H1 (cell line): Measurements from ENCODE around the gene SLC12A7. TPM values are rescaled to one million over a fixed set of nuclear protein-coding genes. Genes with fewer than 3 reads are reported as not detected.

Source experiments
- CTCF ChIA-PET: fragments of 300-600 bp; sonication (Branson Sonifier 250); formaldehyde crosslinking; loops from one replicate; lab custom pipeline; 2021; ENCODE audit not compliant: partially characterized antibody; lab: Charles Lee
- POLR2A ChIA-PET: fragments of 300-600 bp; sonication (Branson Sonifier 250); formaldehyde crosslinking; loops from one replicate; lab custom pipeline; 2021; ENCODE audit warnings: inconsistent platforms; ENCODE audit not compliant: partially characterized antibody; lab: Charles Lee
- DNase-seq, 2 experiments: peaks; one replicate each; pipeline versions ENCODE4 v3.0.0 to v3.0.0-alpha.2; 2010 to 2022; ENCODE audit warnings: low spot score in 2 of 2, low read depth in 1 of 2, mixed read lengths in 1 of 2
- FAIRE-seq: peaks from 2 replicates; lab custom pipeline; 2011; peaks lifted over from hg19 to GRCh38; lab: Jason Lieb, UNC
- H2AFZ ChIP-seq: 2 replicates; pipeline ENCODE4 v1.8.1; 2012; ENCODE audit warnings: low read length, inconsistent platforms
- H2AK5ac ChIP-seq: 2 replicates; pipeline ENCODE4 v1.6.1; 2013; ENCODE audit warnings: low read depth, low read length
- H2BK120ac ChIP-seq: replicated peaks from 2 replicates; pipeline ENCODE3; 2013; ENCODE audit warnings: low read depth, low read length, inconsistent platforms
- H2BK12ac ChIP-seq: 2 replicates; pipeline ENCODE4 v1.6.1; 2013; ENCODE audit warnings: low read depth, low read length
- H2BK15ac ChIP-seq: 2 replicates; pipeline ENCODE4 v1.6.1; 2013; ENCODE audit warnings: low read length
- H2BK20ac ChIP-seq: 2 replicates; pipeline ENCODE4 v1.6.1; 2013; ENCODE audit warnings: low read length
- H2BK5ac ChIP-seq: 2 replicates; pipeline ENCODE4 v1.6.1; 2013; ENCODE audit warnings: low read depth, low read length
- H3K14ac ChIP-seq: 2 replicates; pipeline ENCODE4 v1.6.1; 2013; ENCODE audit warnings: inconsistent platforms; ENCODE audit not compliant: insufficient read length
- H3K18ac ChIP-seq: 2 replicates; pipeline ENCODE4 v1.6.1; 2013; ENCODE audit warnings: low read length; ENCODE audit errors: extremely low read depth
- H3K23ac ChIP-seq: 2 replicates; pipeline ENCODE4 v1.6.1; 2013; ENCODE audit warnings: inconsistent platforms; ENCODE audit not compliant: insufficient read length
- H3K23me2 ChIP-seq: 2 replicates; pipeline ENCODE4 v1.6.1; 2013; ENCODE audit warnings: low read depth, low read length
- H3K27ac ChIP-seq: 2 replicates; pipeline ENCODE4 v1.6.1; 2011; ENCODE audit warnings: low read depth, low read length, inconsistent platforms
- H3K27me3 ChIP-seq, 4 experiments: replicated peaks in 1 of 4; 1 replicate in 1 of 4; 2 replicates in 3 of 4; pipeline versions ENCODE4 v1.6.1 to v1.8.1; 2011 to 2013; ENCODE audit warnings: low read length in 3 of 4, mild to moderate bottlenecking in 3 of 4, inconsistent platforms in 2 of 4, mixed read lengths in 2 of 4, moderate library complexity in 1 of 4; ENCODE audit not compliant: control insufficient read depth in 3 of 4, insufficient read depth in 3 of 4; ENCODE audit errors: extremely low read depth in 1 of 4
- H3K36me3 ChIP-seq, 4 experiments: 2 replicates each; pipeline versions ENCODE4 v1.6.1 to v1.8.1; 2011 to 2013; ENCODE audit warnings: mild to moderate bottlenecking in 4 of 4, low read length in 3 of 4, moderate library complexity in 2 of 4, control low read depth in 1 of 4, inconsistent platforms in 1 of 4; ENCODE audit not compliant: insufficient read depth in 4 of 4, control insufficient read depth in 2 of 4
- H3K4ac ChIP-seq: replicated peaks from 2 replicates; pipeline ENCODE3; 2013; ENCODE audit warnings: low read length, low read depth, mixed read lengths, inconsistent platforms; ENCODE audit not compliant: insufficient read length
- H3K4me1 ChIP-seq, 4 experiments: replicated peaks in 1 of 4; 1 replicate in 1 of 4; 2 replicates in 3 of 4; pipeline versions ENCODE4 v1.6.1 to v1.8.1; 2011 to 2013; ENCODE audit warnings: low read length in 3 of 4, inconsistent platforms in 2 of 4, mixed read lengths in 1 of 4; ENCODE audit not compliant: insufficient read depth in 4 of 4, control insufficient read depth in 3 of 4
- H3K4me2 ChIP-seq, 2 experiments: 2 replicates each; pipeline versions ENCODE4 v1.6.1 to v1.8.1; 2011 to 2013; ENCODE audit warnings: low read depth in 2 of 2, low read length in 2 of 2, control low read depth in 1 of 2, inconsistent platforms in 1 of 2, mild to moderate bottlenecking in 1 of 2; ENCODE audit not compliant: insufficient read depth in 1 of 2
- H3K4me3 ChIP-seq, 4 experiments: fragments of 200-600, 300-600 bp in 1 of 4; sonication (generic), shearing (Covaris generic), sonication (Bioruptor Twin) in 1 of 4; 2 replicates each; pipeline versions ENCODE4 v1.5.1 to v1.8.1; 2011 to 2016; ENCODE audit warnings: low read length in 4 of 4, low read depth in 3 of 4, control low read depth in 2 of 4, inconsistent platforms in 2 of 4, mild to moderate bottlenecking in 2 of 4, mixed read lengths in 1 of 4, moderate library complexity in 1 of 4; ENCODE audit not compliant: insufficient read depth in 2 of 4; ENCODE audit errors: extremely low read depth in 1 of 4
- H3K56ac ChIP-seq: replicated peaks from 2 replicates; pipeline ENCODE3; 2013; ENCODE audit warnings: low read depth, mild to moderate bottlenecking, mixed read lengths, low read length, inconsistent platforms; ENCODE audit not compliant: insufficient read length
- H3K79me1 ChIP-seq: 2 replicates; pipeline ENCODE4 v1.6.1; 2013; ENCODE audit warnings: low read depth, low read length, control low read depth
- H3K79me2 ChIP-seq, 2 experiments: 2 replicates each; pipeline versions ENCODE4 v1.6.1 to v1.8.1; 2012 to 2013; ENCODE audit warnings: low read length in 2 of 2, mild to moderate bottlenecking in 2 of 2, inconsistent platforms in 1 of 2; ENCODE audit not compliant: insufficient read depth in 2 of 2, control insufficient read depth in 1 of 2
- H3K9ac ChIP-seq, 4 experiments: replicated peaks in 1 of 4; 1 replicate in 1 of 4; 2 replicates in 3 of 4; pipeline versions ENCODE4 v1.6.1 to v1.8.1; 2011 to 2013; ENCODE audit warnings: low read depth in 3 of 4, low read length in 3 of 4, control low read depth in 2 of 4, mild to moderate bottlenecking in 2 of 4, moderate library complexity in 2 of 4, inconsistent platforms in 1 of 4; ENCODE audit errors: extremely low read depth in 1 of 4
- H3K9me3 ChIP-seq, 2 experiments: 2 replicates each; pipeline versions ENCODE4 v1.6.1 to v1.8.1; 2012 to 2013; ENCODE audit warnings: mild to moderate bottlenecking in 2 of 2, moderate library complexity in 2 of 2, control low read depth in 1 of 2, inconsistent platforms in 1 of 2, low read depth in 1 of 2, low read length in 1 of 2, mixed read lengths in 1 of 2; ENCODE audit not compliant: insufficient read depth in 2 of 2
- H4K20me1 ChIP-seq, 2 experiments: replicated peaks in 1 of 2; 2 replicates each; pipeline versions ENCODE3 to v1.8.1; 2011 to 2013; ENCODE audit warnings: inconsistent platforms in 2 of 2, low read length in 2 of 2, mild to moderate bottlenecking in 1 of 2; ENCODE audit not compliant: insufficient read depth in 2 of 2, control insufficient read depth in 1 of 2
- H4K5ac ChIP-seq: 2 replicates; pipeline ENCODE4 v1.6.1; 2013; ENCODE audit warnings: low read length, low read depth, mixed read lengths, inconsistent platforms; ENCODE audit not compliant: insufficient read length
- H4K8ac ChIP-seq: 2 replicates; pipeline ENCODE4 v1.8.0; 2013; ENCODE audit warnings: mild to moderate bottlenecking, moderate library complexity, low read length, inconsistent platforms; ENCODE audit not compliant: insufficient read depth; ENCODE audit errors: extremely low read depth
- H4K91ac ChIP-seq: replicated peaks from 2 replicates; pipeline ENCODE3; 2013; ENCODE audit warnings: low read length, mixed read lengths, inconsistent platforms; ENCODE audit not compliant: insufficient read length
- EGR1 ChIP-seq: IDR thresholded peaks from 2 replicates; pipeline ENCODE4 v1.6.1; 2011; ENCODE audit warnings: low read depth, low read length, borderline replicate concordance
- JUND ChIP-seq: IDR thresholded peaks from 2 replicates; pipeline ENCODE4 v1.6.1; 2011; ENCODE audit warnings: mild to moderate bottlenecking, improper control_type of control experiment, low read length
- MAX ChIP-seq: IDR thresholded peaks from 2 replicates; pipeline ENCODE4 v1.6.1; 2012; ENCODE audit warnings: inconsistent platforms
- PHF8 ChIP-seq: fragments of 200-600 bp; sonication (generic); conservative IDR thresholded peaks from 2 replicates; pipeline ENCODE4 v1.7.1; 2012; ENCODE audit warnings: low read depth, mild to moderate bottlenecking, inconsistent platforms, low read length, moderate library complexity
- POU5F1 ChIP-seq: IDR thresholded peaks from 2 replicates; pipeline ENCODE4 v1.6.1; 2011; ENCODE audit warnings: low read depth, mild to moderate bottlenecking, low read length, moderate library complexity
- SIRT6 ChIP-seq: IDR thresholded peaks from one replicate; pipeline ENCODE4 v1.7.1; 2012; ENCODE audit warnings: low read length, inconsistent platforms
- SIX5 ChIP-seq: IDR thresholded peaks from 2 replicates; pipeline ENCODE4 v1.6.1; 2011; ENCODE audit warnings: mild to moderate bottlenecking, low read depth, low read length
- SUZ12 ChIP-seq: fragments of 200-600 bp; sonication (generic); IDR thresholded peaks from 2 replicates; pipeline ENCODE4 v1.6.1; 2012; ENCODE audit warnings: mild to moderate bottlenecking, inconsistent platforms, low read length, moderate library complexity, mixed read lengths
- USF2 ChIP-seq: IDR thresholded peaks from 2 replicates; pipeline ENCODE4 v1.6.1; 2011; ENCODE audit warnings: low read length, improper control_type of control experiment
- YY1 ChIP-seq: IDR thresholded peaks from 2 replicates; pipeline ENCODE4 v1.6.1; 2011; ENCODE audit warnings: low read depth, mild to moderate bottlenecking, low read length
- ZNF274 ChIP-seq: IDR thresholded peaks from 2 replicates; pipeline ENCODE4 v1.7.0; 2012; ENCODE audit warnings: low read length, borderline replicate concordance; ENCODE audit errors: extremely low read depth
- WGBS, 2 experiments: shearing (Covaris generic) in 1 of 2; methylation state at CpG; one replicate each; pipeline versions ENCODE4 v1.1.6 to v1.1.7; 2013 to 2015; ENCODE audit warnings: low lambda C conversion rate in 2 of 2, mixed read lengths in 2 of 2, inconsistent platforms in 1 of 2, low coverage in 1 of 2, missing lambda C conversion rate in 1 of 2; ENCODE audit not compliant: insufficient replicate concordance in 2 of 2, insufficient coverage in 1 of 2, insufficient read length in 1 of 2; ENCODE audit errors: extremely low coverage in 1 of 2, missing lambda C conversion rate in 1 of 2; 5-methylcytosine and 5-hydroxymethylcytosine counted together
- polyA plus RNA-seq, 7 experiments: library from polyadenylated mRNA; depleted of rRNA in 3 of 7; stranded (reverse) in 5 of 7; unstranded in 2 of 7; fragments of >200 nt in 5 of 7; fragments of 200-250 nt in 2 of 7; gene quantifications; 1 replicate in 5 of 7; 2 replicates in 1 of 7; 4 replicates in 1 of 7; pipeline versions ENCODE4 v1.2.1 to v1.2.3, GENCODE V29; 2011 to 2013; ENCODE audit warnings: missing spikeins in 2 of 7, mixed read lengths in 2 of 7
- total RNA-seq: library from RNA; stranded (reverse); fragmentation: NEBNext Ultra II Directional; extraction: Animal tissue kit (Norgen Biotek cat#: 25700); gene quantifications from 2 replicates; pipeline ENCODE4 v1.2.1, GENCODE V29; 2021

The SLC12A7 gene
- total and polyA plus RNA-seq, 2 of the 8 experiments (the other 6 are each of a cell fraction or from before 2014, with no cell fraction given): 23.5 to 39.7 TPM

DNA sequence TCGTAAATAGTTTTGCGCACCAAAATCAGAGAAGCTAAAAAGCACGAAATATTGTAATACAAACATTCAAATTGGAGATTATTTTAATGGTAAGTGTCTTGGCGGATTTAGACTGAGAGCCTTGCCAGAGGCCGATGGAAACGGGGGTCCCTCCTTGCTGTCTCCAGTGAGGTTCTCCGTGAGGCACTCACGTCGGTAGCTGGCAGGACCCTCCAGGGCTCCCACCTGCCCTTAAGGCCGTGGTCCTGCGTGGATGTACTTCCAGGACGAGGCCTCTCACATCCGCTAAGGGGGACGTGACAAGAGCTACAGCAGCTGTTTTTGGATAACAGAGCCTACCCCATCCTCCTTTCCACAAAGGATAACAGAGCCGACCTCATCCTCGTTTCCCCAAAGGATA lies 95.4 kb downstream of the SLC12A7 start:
- Histone ChIP-seq H3K9ac (no peak overlapping the region), H2BK5ac (no peak overlapping the region), H3K56ac (no peak overlapping the region), H4K8ac (no peak overlapping the region), H4K20me1 (peaks cover 0 to 5% of the 10 kb centered on the region in 2 experiments), H2BK120ac (no peak overlapping the region), H3K18ac (no peak overlapping the region), H3K4ac (no peak overlapping the region), H4K5ac (no peak overlapping the region), H2BK12ac (no peak overlapping the region), H3K23ac (no peak overlapping the region), H3K4me3 (no peak overlapping the region), H3K23me2 (no peaks in the 10 kb centered on the region), H3K4me1 (peaks cover 0 to 7% (median 5%) of the 10 kb centered on the region in 4 experiments; a peak in 4 of 7 replicates), H3K4me2 (no peak overlapping the region), H2AFZ (no peak overlapping the region), H3K36me3 (no peaks in the 10 kb centered on the region), H2AK5ac (no peak overlapping the region), H3K27ac (no peak overlapping the region), H3K79me1 (no peaks in the 10 kb centered on the region), H3K79me2 (no peaks in the 10 kb centered on the region), H4K91ac (no peak overlapping the region), H3K14ac (no peak overlapping the region), H2BK20ac (no peak overlapping the region), H3K27me3 (no peaks in the 10 kb centered on the region), H2BK15ac (no peak overlapping the region), H3K9me3 (no peaks in the 10 kb centered on the region)
- FAIRE-seq (no peak), DNase-seq (no peak)
- WGBS, 2 experiments: 91% methylated on average over 16 of the region's 16 CpGs; no CpG with 5 or more reads in 1 of the 2 experiments
- ChIA-PET CTCF (interaction anchor here (0.9 to 3.2 kb wide), 5 partner anchors 10 to 158 kb away, joined by 3 to 22 read pairs (median 5); partner anchors contain the start of gene NKD2), POLR2A (no interaction called here)
- TF ChIP-seq MAX: no peak
- TF ChIP-seq JUND: no peak
- no peak for TF ChIP-seq YY1
- TF ChIP-seq POU5F1: no peak
- TF ChIP-seq ZNF274: no peak
- no peak for TF ChIP-seq USF2
- TF ChIP-seq PHF8: no peak
- no peak for TF ChIP-seq EGR1
- no peak for TF ChIP-seq SIRT6
- TF ChIP-seq SIX5: no peak
- no peak for TF ChIP-seq SUZ12
